ENCODE data around the gene VIT.

Gene VIT

GRCh38 chr2:36783246-36783645 is 86.7 kb downstream of the VIT start:
- Histone ChIP-seq H3K9ac (ENCODE audit: low read length) (no peak overlapping the region), H3K79me2 (ENCODE audit: low read length) (no peaks in the 10 kb centered on the region), H3K9me3 (replicated peaks; ENCODE audit: insufficient read depth, low read length) (no peaks in the 10 kb centered on the region), H3K27ac (ENCODE audit: low read length) (no peak overlapping the region), H4K20me1 (ENCODE audit: insufficient read depth, low read length) (no peaks in the 10 kb centered on the region), H3F3A (ENCODE audit: insufficient read depth, low read length) (no peaks in the 10 kb centered on the region), H2AFZ (ENCODE audit: low read length) (no peak overlapping the region), H3K4me1 (ENCODE audit: low read length) (no peaks in the 10 kb centered on the region), H3K4me3 (ENCODE audit: low read length) (no peak overlapping the region), H3K9me2 (replicated peaks; ENCODE audit: insufficient read depth, low read length) (no peaks in the 10 kb centered on the region), H3K36me3 (replicated peaks; ENCODE audit: insufficient read depth, low read length) (no peaks in the 10 kb centered on the region), H3K4me2 (ENCODE audit: low read depth, low read length) (no peak overlapping the region), H3K27me3 (replicated peaks; ENCODE audit: insufficient read depth, low read length) (no peaks in the 10 kb centered on the region)
- no peak for TF ChIP-seq EZH2 (optimal IDR thresholded peaks at IDR 0.05; ENCODE audit: low read depth, low read length)
- no peak for TF ChIP-seq EZH2phosphoT487 (IDR thresholded peaks at IDR 0.05; ENCODE audit: low read length)
- TF ChIP-seq, protein P1, sequence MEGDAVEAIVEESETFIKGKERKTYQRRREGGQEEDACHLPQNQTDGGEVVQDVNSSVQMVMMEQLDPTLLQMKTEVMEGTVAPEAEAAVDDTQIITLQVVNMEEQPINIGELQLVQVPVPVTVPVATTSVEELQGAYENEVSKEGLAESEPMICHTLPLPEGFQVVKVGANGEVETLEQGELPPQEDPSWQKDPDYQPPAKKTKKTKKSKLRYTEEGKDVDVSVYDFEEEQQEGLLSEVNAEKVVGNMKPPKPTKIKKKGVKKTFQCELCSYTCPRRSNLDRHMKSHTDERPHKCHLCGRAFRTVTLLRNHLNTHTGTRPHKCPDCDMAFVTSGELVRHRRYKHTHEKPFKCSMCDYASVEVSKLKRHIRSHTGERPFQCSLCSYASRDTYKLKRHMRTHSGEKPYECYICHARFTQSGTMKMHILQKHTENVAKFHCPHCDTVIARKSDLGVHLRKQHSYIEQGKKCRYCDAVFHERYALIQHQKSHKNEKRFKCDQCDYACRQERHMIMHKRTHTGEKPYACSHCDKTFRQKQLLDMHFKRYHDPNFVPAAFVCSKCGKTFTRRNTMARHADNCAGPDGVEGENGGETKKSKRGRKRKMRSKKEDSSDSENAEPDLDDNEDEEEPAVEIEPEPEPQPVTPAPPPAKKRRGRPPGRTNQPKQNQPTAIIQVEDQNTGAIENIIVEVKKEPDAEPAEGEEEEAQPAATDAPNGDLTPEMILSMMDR (IDR thresholded peaks at IDR 0.05; ENCODE audit: low read length) = no peak
- no peak for DNase-seq

DNA sequence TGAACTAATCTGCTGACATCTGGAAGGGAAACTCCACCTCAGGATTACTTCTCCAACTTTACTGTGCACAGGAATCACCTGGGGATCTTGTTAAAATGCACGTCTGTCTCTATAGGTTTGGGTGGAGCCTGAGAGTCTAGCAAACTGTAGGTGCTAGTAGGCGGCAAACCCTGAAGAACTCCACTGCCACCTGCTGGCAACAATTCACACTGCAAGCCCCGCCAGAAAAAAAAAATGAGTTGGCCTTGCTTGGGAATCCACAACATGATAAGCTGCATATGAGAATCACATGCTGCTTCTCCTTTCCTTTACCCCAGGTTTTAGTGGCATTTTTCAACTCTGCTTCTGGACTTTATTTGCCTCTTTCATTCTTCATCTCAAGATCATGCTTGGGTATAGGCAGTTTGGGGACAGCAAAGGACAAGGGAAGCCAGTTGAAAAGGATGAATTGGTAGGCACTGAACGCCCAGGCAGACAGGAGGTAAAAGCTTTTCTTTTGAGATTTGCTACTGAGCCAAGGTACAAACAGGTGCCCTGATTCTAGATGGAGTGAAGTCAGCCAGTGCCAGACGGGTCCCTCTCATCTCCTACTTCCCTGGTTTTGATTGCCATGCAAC is 88.8 kb downstream of the VIT start:
- Histone ChIP-seq H3K4me3 (ENCODE audit: low read length) (no peak overlapping the region), H4K20me1 (ENCODE audit: insufficient read depth, low read length) (no peaks in the 10 kb centered on the region), H3K9me3 (replicated peaks; ENCODE audit: insufficient read depth, low read length) (no peaks in the 10 kb centered on the region), H3K9ac (ENCODE audit: low read length) (no peak overlapping the region), H3K4me1 (ENCODE audit: low read length) (no peaks in the 10 kb centered on the region), H3K9me2 (replicated peaks; ENCODE audit: insufficient read depth, low read length) (no peaks in the 10 kb centered on the region), H3K4me2 (ENCODE audit: low read depth, low read length) (no peak overlapping the region), H2AFZ (ENCODE audit: low read length) (no peak overlapping the region), H3K79me2 (ENCODE audit: low read length) (no peaks in the 10 kb centered on the region), H3K27me3 (replicated peaks; ENCODE audit: insufficient read depth, low read length) (no peaks in the 10 kb centered on the region), H3K36me3 (replicated peaks; ENCODE audit: insufficient read depth, low read length) (no peaks in the 10 kb centered on the region), H3F3A (ENCODE audit: insufficient read depth, low read length) (no peaks in the 10 kb centered on the region), H3K27ac (ENCODE audit: low read length) (no peak overlapping the region)
- peak; percentile 75 for DNase-seq
- TF ChIP-seq EZH2 (optimal IDR thresholded peaks at IDR 0.05; ENCODE audit: low read depth, low read length) = no peak
- TF ChIP-seq, protein P1 (IDR thresholded peaks at IDR 0.05; ENCODE audit: low read length) = peak; percentile 95

- H3K36me3 ChIP-seq (replicated peaks; ENCODE audit: insufficient read depth, low read length) = no peaks in the 10 kb centered on the region
- no peaks in the 10 kb centered on the region for H3K9me2 ChIP-seq (replicated peaks; ENCODE audit: insufficient read depth, low read length)
- DNase-seq = no peak
- no peak overlapping the region for H3K9ac ChIP-seq (ENCODE audit: low read length)
- no peaks in the 10 kb centered on the region for H3F3A ChIP-seq (ENCODE audit: insufficient read depth, low read length)
- H3K27me3 ChIP-seq (replicated peaks; ENCODE audit: insufficient read depth, low read length) = no peaks in the 10 kb centered on the region
- no peaks in the 10 kb centered on the region for H3K4me1 ChIP-seq (ENCODE audit: low read length)
- H3K27ac ChIP-seq (ENCODE audit: low read length) = no peak overlapping the region
- H4K20me1 ChIP-seq (ENCODE audit: insufficient read depth, low read length) = no peaks in the 10 kb centered on the region
- H3K9me3 ChIP-seq (replicated peaks; ENCODE audit: insufficient read depth, low read length) = no peaks in the 10 kb centered on the region
- H3K79me2 ChIP-seq (ENCODE audit: low read length) = no peaks in the 10 kb centered on the region
- TF ChIP-seq, protein P1 (IDR thresholded peaks at IDR 0.05; ENCODE audit: low read length) = no peak
- no peak for TF ChIP-seq EZH2 (optimal IDR thresholded peaks at IDR 0.05; ENCODE audit: low read depth, low read length)
- no peak overlapping the region for H3K4me2 ChIP-seq (ENCODE audit: low read depth, low read length)
- no peak overlapping the region for H3K4me3 ChIP-seq (ENCODE audit: low read length)
- H2AFZ ChIP-seq (ENCODE audit: low read length) = no peak overlapping the region
Measured at GRCh38 chr2:36789181-36789804, 92.8 kb downstream of the VIT start.
